ENCODE results near the gene FOSB.

Gene FOSB

GRCh38 chr19:45442778-45443461 lies 24.9 kb upstream of the FOSB start:
- DNase-seq (ENCODE audit: low spot score), result no peak

DNA sequence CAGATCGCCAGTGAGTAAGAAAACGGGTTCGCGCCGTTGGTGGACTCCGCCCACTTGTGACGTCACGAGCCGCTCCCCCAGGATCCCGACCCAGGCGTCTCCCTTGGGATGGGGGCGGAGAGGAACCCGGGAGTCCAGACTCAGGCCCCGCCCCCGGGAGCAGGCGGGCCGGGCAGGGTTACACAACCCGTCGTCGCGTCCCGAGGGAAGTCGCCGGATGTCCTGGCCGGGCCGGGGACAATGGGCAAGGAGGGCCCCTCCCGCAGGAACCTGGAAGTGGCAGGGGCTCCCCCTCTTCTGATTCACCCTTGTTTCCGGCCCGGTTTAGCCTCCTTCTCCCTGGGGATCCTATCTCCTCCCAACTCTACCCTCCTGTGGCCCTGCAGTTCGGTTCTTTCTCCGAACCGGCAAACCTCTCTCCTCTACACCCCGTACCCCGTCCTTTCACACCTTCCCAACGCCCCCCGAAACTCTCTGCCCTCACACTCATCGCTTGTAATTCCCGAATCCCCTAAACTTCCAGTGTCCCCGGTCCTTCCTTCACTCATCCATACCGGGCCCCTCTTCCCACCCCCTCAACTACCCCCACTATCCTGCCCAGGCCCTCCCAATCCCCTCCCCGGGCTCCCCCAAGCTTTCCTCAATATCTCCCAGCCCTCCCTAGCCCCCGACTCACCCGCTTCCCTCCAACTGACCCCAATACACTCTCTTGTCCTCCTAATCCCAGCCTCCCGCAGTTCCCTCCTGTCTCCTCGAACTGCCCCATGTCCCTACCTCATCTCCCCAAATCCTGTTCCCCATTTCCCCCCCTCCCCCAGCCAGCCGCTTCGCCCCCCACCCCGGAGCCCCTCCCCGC lies 24.1 kb upstream of the FOSB start:
- peak; percentile 72 for DNase-seq (ENCODE audit: low spot score)

DNA sequence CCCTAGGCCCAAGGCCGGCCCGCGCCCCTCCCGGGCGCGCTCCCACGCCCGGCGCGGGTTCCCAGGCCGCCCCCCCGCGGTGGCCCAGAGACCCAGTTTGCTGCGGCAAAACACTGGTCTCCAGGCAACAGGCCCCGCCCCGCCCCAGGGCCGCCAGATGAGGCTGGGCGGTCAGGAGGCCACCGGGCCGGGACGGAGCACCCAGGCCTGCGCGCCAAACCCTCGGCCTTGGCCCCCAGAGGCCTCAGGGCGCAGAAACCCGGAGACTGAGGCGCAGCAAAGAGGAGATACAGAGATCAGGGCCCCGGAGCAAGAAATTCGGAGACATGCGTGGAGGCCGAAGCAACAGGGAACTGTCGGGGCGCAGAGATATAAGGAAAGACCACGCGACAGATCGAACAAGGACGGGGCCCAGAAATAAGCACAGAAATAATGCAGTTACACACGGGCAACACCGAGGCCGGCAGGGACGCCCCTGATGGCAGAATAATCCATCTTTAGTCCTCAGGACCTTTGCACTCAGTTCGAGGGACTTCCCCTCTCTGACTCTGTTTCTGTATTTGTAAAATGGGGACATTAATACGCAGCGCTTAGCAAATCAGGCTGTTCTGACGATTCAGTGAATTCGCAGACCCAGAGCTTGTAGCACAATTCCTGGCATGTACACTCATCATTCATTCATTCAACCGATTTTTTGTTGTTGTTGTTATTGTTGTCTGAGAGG lies 23.3 kb upstream of the FOSB start:
- peak; percentile 88 for DNase-seq (ENCODE audit: low spot score)

- no peak for DNase-seq (ENCODE audit: low spot score)
Observed at GRCh38 chr19:45445139-45445538, 22.7 kb upstream of the FOSB start.

GRCh38 chr19:45446295-45446694 lies 21.5 kb upstream of the FOSB start:
- DNase-seq (ENCODE audit: low spot score), result no peak

DNA sequence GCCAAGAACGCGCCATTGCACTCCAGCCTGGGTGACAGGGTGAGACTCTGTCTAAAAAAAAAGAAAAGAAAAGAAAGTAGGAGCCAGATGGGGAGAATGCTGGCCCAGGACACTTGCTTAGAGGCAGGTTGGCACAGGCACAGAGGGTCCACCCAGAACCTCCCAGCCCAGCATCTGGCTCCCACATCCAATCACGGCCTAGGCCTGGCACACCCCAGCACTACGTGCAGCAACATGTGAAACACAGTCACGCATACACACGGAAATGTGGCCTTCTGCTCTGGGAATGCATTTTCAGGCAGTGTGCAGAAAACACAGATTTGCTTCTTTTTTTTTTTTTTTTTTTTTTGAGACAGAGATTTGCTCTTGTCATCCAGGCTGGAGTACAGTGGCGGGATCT lies 20.9 kb upstream of the FOSB start:
- DNase-seq (ENCODE audit: low spot score), result no peak

DNA sequence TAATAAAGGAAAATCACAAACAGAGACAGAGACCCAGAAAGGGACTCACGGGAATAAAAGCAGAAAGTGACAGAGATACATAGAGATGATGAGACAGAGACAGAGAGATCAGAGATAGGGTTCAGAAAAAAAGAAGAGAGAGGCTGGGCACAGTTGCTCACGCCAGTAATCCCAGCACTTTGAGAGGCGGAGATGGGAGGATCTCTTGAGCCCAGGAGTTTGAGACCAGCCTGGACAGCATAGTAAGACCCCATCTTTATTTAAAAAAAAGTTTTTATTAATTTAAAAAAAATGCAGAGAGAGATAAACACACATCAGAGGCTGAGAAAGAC lies 19.4 kb upstream of the FOSB start:
- no peak for DNase-seq (ENCODE audit: low spot score)

DNA sequence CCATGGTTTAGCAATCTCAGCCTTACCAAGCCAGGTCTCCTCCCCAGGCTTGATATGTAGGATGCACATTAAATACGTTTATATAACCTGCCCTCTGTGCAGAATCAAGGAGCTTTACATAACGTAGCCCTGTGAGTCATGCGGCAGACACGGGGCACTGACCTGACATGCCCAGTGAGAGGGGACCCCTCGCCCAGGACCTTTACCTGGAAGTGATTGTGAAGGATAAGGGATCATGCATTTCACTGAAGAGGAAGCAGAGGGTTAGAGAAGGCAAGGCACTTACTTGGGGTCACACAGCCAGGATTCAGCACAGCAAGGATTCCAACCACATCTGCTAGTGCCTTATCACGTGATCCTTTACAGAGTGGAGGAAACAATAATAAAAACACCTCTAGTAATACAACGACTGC lies 18.9 kb upstream of the FOSB start:
- no peak for DNase-seq (ENCODE audit: low spot score)

DNA sequence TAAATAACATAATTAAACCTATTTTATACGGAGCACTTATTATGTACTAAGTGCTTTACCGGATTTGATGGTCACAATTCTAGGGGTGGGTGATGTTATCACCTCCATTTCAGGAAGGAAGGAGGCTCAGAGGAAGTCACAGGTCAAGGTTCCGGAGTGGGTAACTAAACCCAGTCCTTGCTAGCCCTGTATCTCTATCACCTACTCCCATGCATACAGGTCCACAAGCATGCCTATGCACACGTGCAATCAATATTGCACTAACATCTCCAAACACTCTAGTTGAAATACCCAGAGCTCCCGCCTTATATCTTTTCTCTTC lies 17.8 kb upstream of the FOSB start:
- no peak for DNase-seq (ENCODE audit: low spot score)

- DNase-seq (ENCODE audit: low spot score), result no peak
Observed at GRCh38 chr19:45451131-45451849, 16.5 kb upstream of the FOSB start.

GRCh38 chr19:45451850-45452387 lies 15.9 kb upstream of the FOSB start:
- DNase-seq (ENCODE audit: low spot score), result no peak

- DNase-seq (ENCODE audit: low spot score), result no peak
Observed at GRCh38 chr19:45455707-45456499, 11.9 kb upstream of the FOSB start.

- no peak for DNase-seq (ENCODE audit: low spot score)
Observed at GRCh38 chr19:45456500-45456815, 11.3 kb upstream of the FOSB start.

- no peak for DNase-seq (ENCODE audit: low spot score)
Observed at GRCh38 chr19:45457776-45458175, 10.0 kb upstream of the FOSB start.

DNA sequence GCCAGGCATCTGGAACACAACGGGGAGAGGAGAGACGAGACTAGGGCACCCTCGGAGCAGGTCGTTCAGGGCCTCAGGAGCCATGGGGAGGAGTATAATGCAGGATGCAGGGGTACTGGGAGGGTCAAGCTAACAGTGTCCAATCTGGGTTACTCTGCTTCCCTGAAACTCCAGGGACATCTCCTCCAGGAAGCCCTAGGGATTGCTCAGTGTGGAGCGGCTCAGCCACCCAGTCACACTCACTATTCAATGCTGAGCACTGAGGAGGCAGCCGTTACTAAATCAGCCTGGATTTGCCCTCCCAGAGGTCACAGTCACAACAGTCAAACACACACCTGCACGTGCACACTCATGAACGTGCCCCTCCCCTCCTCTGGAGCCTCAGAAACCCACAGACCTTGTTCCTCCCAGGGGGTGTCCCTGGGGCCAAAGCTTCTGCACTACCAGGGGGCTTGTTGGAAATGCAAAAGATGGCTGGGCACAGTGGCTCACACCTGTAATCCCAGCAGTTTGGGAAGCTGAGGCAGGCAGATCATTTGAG lies 6.9 kb upstream of the FOSB start:
- DNase-seq (ENCODE audit: low spot score), result no peak

GRCh38 chr19:45462174-45462573 lies 5.6 kb upstream of the FOSB start:
- DNase-seq (ENCODE audit: low spot score), result no peak

DNA sequence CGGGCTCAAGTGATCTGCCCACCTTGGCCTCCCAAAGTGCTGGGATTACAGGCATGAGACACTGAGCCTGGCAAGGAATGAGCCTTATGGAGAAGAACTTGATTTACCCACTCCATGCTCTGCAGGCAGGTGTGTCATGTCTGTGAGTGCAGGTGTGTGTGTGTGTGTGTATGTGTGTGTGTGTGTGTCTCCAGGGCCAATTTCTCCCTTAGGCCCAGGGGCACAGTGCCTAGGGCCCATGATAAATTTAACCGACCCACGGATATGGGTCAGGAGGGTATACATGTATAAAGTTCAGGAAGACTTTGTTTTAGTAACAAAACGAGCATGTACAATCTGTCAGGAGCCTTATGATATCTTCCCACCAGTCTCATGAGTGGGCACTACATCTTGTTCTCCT lies 4.6 kb upstream of the FOSB start:
- no peak for DNase-seq (ENCODE audit: low spot score)

GRCh38 chr19:45464274-45464673 lies 3.5 kb upstream of the FOSB start:
- no peak for DNase-seq (ENCODE audit: low spot score)

DNA sequence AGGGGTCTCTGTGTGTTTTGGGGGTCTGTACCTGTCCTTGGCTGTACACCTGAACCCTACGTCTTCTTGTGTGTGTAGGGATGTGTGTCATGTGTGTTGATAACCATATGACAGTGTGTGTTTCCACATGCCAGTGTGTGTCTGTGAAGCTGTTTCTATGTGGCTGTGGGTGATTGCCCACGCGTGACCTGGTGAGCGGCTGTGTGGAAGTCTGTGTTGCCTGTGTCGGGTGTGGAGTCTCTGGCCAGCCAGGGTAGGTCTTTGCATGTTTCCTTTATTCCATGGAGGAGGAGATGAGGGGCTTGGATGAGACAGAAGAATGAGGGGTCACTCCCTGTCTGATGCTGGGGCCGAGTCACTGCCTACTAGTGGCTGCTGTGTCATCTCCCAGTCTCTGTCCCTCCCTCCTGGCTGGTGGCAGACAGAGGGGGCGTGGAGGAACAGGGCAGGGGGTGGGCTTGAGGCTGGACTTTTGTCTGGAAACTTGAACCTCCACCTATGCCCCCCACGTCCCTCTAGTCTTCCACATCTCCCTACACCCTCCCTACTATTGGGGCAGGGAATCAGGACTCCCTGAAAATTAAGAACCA lies 2.8 kb upstream of the FOSB start:
- DNase-seq (ENCODE audit: low spot score), result no peak

GRCh38 chr19:45467115-45467455 lies 711 bp upstream of the FOSB start:
- no peak for DNase-seq (ENCODE audit: low spot score)

GRCh38 chr19:45468159-45468651 lies 409 bp downstream of the FOSB start:
- no peak for DNase-seq (ENCODE audit: low spot score)
